HEK293 (cell line): ENCODE results near the gene PACRG.

ENCODE experiments used
- CTCF ChIA-PET: fragments of 350-600 bp; formaldehyde crosslinking; extraction: SDS; loops from one replicate; lab custom pipeline; 2021; ENCODE audit warnings: antibody characterized with exemption; lab: Yijun Ruan, JAX
- POLR2A ChIA-PET: fragments of 300-600 bp; formaldehyde crosslinking; extraction: SDS; loops from one replicate; lab custom pipeline; 2020; ENCODE audit warnings: antibody characterized with exemption, inconsistent platforms; lab: Yijun Ruan, JAX
- H3K27ac ChIP-seq: fragments of 200-500 bp; sonication (Bioruptor generic); 2 replicates; pipeline ENCODE4 v1.5.1; 2014; ENCODE audit warnings: low read depth, low read length, control low read depth, inconsistent platforms; ENCODE audit errors: extremely low read depth
- H3K36me3 ChIP-seq, 2 experiments: fragments of 200-500 bp in 1 of 2; sonication (Bioruptor generic) in 1 of 2; 1 replicate in 1 of 2; 2 replicates in 1 of 2; pipeline ENCODE4 v1.5.1; 2014 to 2017; ENCODE audit warnings: inconsistent platforms in 2 of 2, low read length in 2 of 2; ENCODE audit not compliant: control insufficient read depth in 2 of 2, insufficient read depth in 1 of 2
- H3K4me1 ChIP-seq: fragments of 200-500 bp; sonication (Bioruptor generic); 2 replicates; pipeline ENCODE4 v1.5.1; 2014; ENCODE audit warnings: mild to moderate bottlenecking, low read length, inconsistent platforms; ENCODE audit not compliant: control insufficient read depth, insufficient read depth
- H3K4me3 ChIP-seq: 2 replicates; pipeline ENCODE4 v1.5.1; 2011; ENCODE audit warnings: low read depth, mild to moderate bottlenecking, control low read depth, low read length, moderate library complexity
- H3K9me3 ChIP-seq: fragments of 200-500 bp; sonication (Bioruptor generic); 2 replicates; pipeline ENCODE4 v1.5.1; 2014; ENCODE audit warnings: low read depth, low read length, inconsistent platforms; ENCODE audit not compliant: control insufficient read depth, insufficient read depth
- BCL11A ChIP-seq: fragments of 450-650 bp; formaldehyde crosslinking; IDR thresholded peaks from 2 replicates; pipeline ENCODE4 v1.5.1; 2016; ENCODE audit warnings: low read depth, missing biosample characterization, missing genetic modification characterization
- GLIS1 ChIP-seq: fragments of 450-650 bp; formaldehyde crosslinking; IDR thresholded peaks from 2 replicates; pipeline ENCODE4 v1.5.1; 2016; ENCODE audit warnings: missing biosample characterization, missing genetic modification characterization
- HOXD13 ChIP-seq: sonication (generic); formaldehyde crosslinking; IDR thresholded peaks from 2 replicates; pipeline ENCODE4 v1.8.0; 2022; ENCODE audit warnings: missing genetic modification reagents, borderline replicate concordance
- ZNF10 ChIP-seq: fragments of 450-650 bp; formaldehyde crosslinking; IDR thresholded peaks from 2 replicates; pipeline ENCODE4 v1.5.1; 2017; ENCODE audit warnings: missing biosample characterization, missing genetic modification characterization
- ZNF155 ChIP-seq: fragments of 450-650 bp; formaldehyde crosslinking; IDR thresholded peaks from 2 replicates; pipeline ENCODE4 v1.5.1; 2016; ENCODE audit warnings: missing biosample characterization, missing genetic modification characterization
- ZNF214 ChIP-seq: fragments of 450-650 bp; formaldehyde crosslinking; IDR thresholded peaks from 2 replicates; pipeline ENCODE4 v1.5.1; 2017; ENCODE audit warnings: missing biosample characterization, mild to moderate bottlenecking, missing genetic modification characterization, borderline replicate concordance
- ZNF23 ChIP-seq: fragments of 450-650 bp; formaldehyde crosslinking; IDR thresholded peaks from 2 replicates; pipeline ENCODE4 v1.5.1; 2016; ENCODE audit warnings: missing biosample characterization, missing genetic modification characterization, borderline replicate concordance
- ZNF248 ChIP-seq: fragments of 450-650 bp; formaldehyde crosslinking; IDR thresholded peaks from 2 replicates; pipeline ENCODE4 v1.5.1; 2017; ENCODE audit warnings: missing biosample characterization, missing genetic modification characterization
- ZNF266 ChIP-seq: fragments of 450-650 bp; formaldehyde crosslinking; IDR thresholded peaks from 2 replicates; pipeline ENCODE4 v1.5.1; 2016; ENCODE audit warnings: missing biosample characterization, missing genetic modification characterization, low read depth
- ZNF48 ChIP-seq: fragments of 450-650 bp; formaldehyde crosslinking; IDR thresholded peaks from 2 replicates; pipeline ENCODE4 v1.5.1; 2016; ENCODE audit warnings: missing biosample characterization, missing genetic modification characterization
- ZNF488 ChIP-seq: fragments of 450-650 bp; formaldehyde crosslinking; IDR thresholded peaks from 2 replicates; pipeline ENCODE4 v1.5.1; 2016; ENCODE audit warnings: missing biosample characterization, missing genetic modification characterization
- ZNF530 ChIP-seq: fragments of 450-650 bp; formaldehyde crosslinking; IDR thresholded peaks from 2 replicates; pipeline ENCODE4 v1.5.1; 2016; ENCODE audit warnings: low read depth, missing biosample characterization, missing genetic modification characterization
- ZNF621 ChIP-seq: fragments of 450-650 bp; formaldehyde crosslinking; IDR thresholded peaks from 2 replicates; pipeline ENCODE4 v1.5.1; 2017; ENCODE audit warnings: missing biosample characterization, missing genetic modification characterization
- ZNF626 ChIP-seq: fragments of 450-650 bp; sonication (Bioruptor Pico); formaldehyde crosslinking; IDR thresholded peaks from 2 replicates; pipeline ENCODE4 v1.5.1; 2018; ENCODE audit warnings: missing biosample characterization, missing genetic modification characterization, inconsistent platforms
- ZNF776 ChIP-seq: fragments of 450-650 bp; formaldehyde crosslinking; IDR thresholded peaks from 2 replicates; pipeline ENCODE4 v1.5.0; 2017; ENCODE audit warnings: missing biosample characterization, missing genetic modification characterization, borderline replicate concordance
- TF ChIP-seq, protein P1 (sequence below): fragments of 450-650 bp; formaldehyde crosslinking; IDR thresholded peaks from 2 replicates; pipeline ENCODE4 v1.5.1; 2016; ENCODE audit warnings: missing biosample characterization, missing genetic modification characterization
- TF ChIP-seq, protein P2 (sequence below): fragments of 450-650 bp; formaldehyde crosslinking; IDR thresholded peaks from 2 replicates; pipeline ENCODE4 v1.5.1; 2016; ENCODE audit warnings: missing biosample characterization, missing genetic modification characterization
- TF ChIP-seq, protein P3 (sequence below): fragments of 450-650 bp; formaldehyde crosslinking; IDR thresholded peaks from 2 replicates; pipeline ENCODE4 v1.5.1; 2017; ENCODE audit warnings: missing biosample characterization, missing genetic modification characterization

The PACRG gene

DNA sequence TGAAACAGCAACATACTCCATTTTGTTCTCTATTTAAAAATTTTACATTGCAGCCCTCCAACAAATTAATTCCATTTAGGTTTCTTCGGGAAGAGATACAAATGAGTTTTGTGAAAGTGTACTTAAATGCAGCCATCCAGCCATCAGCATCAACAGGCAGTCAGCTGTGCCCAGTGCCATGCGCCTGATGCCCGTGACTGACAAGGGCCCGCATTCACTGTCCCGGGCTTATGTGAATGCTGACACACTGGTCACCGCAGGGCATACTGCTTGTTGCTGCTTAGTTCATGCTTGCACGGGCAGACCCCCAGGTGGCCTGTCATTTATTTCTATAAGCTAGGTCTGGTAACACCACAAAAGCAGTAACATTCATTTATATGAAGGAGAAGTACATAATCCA lies 461.8 kb downstream of the PACRG start:
- TF ChIP-seq ZNF488 (tag by site-specific recombination) (no peak), ZNF530 (tag by site-specific recombination) (no peak), ZNF155 (tag by site-specific recombination) (no peak), ZNF626 (tag by site-specific recombination) (no peak), HOXD13 (CRISPR knock-in tag) (no peak), ZNF23 (tag by site-specific recombination) (no peak), ZNF776 (no peak), ZNF621 (no peak), ZNF48 (tag by site-specific recombination) (no peak), ZNF266 (no peak)
- TF ChIP-seq, protein P1, sequence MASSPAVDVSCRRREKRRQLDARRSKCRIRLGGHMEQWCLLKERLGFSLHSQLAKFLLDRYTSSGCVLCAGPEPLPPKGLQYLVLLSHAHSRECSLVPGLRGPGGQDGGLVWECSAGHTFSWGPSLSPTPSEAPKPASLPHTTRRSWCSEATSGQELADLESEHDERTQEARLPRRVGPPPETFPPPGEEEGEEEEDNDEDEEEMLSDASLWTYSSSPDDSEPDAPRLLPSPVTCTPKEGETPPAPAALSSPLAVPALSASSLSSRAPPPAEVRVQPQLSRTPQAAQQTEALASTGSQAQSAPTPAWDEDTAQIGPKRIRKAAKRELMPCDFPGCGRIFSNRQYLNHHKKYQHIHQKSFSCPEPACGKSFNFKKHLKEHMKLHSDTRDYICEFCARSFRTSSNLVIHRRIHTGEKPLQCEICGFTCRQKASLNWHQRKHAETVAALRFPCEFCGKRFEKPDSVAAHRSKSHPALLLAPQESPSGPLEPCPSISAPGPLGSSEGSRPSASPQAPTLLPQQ (tag by site-specific recombination), result no peak
- TF ChIP-seq, protein P2, sequence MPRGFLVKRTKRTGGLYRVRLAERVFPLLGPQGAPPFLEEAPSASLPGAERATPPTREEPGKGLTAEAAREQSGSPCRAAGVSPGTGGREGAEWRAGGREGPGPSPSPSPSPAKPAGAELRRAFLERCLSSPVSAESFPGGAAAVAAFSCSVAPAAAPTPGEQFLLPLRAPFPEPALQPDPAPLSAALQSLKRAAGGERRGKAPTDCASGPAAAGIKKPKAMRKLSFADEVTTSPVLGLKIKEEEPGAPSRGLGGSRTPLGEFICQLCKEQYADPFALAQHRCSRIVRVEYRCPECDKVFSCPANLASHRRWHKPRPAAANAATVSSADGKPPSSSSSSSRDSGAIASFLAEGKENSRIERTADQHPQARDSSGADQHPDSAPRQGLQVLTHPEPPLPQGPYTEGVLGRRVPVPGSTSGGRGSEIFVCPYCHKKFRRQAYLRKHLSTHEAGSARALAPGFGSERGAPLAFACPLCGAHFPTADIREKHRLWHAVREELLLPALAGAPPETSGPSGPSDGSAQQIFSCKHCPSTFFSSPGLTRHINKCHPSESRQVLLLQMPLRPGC, result no peak
- no peak overlapping the region for H3K4me3 ChIP-seq
- no peaks in the 10 kb centered on the region for H3K36me3 ChIP-seq
- H3K4me1 ChIP-seq, result no peaks in the 10 kb centered on the region
- H3K9me3 ChIP-seq, result no peaks in the 10 kb centered on the region
- H3K27ac ChIP-seq, result no peak overlapping the region
- ChIA-PET CTCF (no interaction called here), POLR2A (interaction anchor here (0.6 kb wide), 1 partner anchor 68 kb away, joined by 3 read pairs; no protein-coding TSS in a partner anchor)

- H3K4me3 ChIP-seq, result no peak overlapping the region
- POLR2A ChIA-PET, result no interaction called here
Measured at GRCh38 chr6:163190786-163191185, 463.0 kb downstream of the PACRG start.

More at GRCh38 chr6:163190786-163191185, 463.0 kb downstream of the PACRG start:
- Histone ChIP-seq H3K36me3 (no peaks in the 10 kb centered on the region), H3K4me1 (no peaks in the 10 kb centered on the region)
- TF ChIP-seq BCL11A (tag by site-specific recombination) (no peak), ZNF248 (tag by site-specific recombination) (no peak), ZNF10 (tag by site-specific recombination) (no peak), ZNF214 (tag by site-specific recombination) (no peak), GLIS1 (tag by site-specific recombination) (no peak)
- TF ChIP-seq, protein P3, sequence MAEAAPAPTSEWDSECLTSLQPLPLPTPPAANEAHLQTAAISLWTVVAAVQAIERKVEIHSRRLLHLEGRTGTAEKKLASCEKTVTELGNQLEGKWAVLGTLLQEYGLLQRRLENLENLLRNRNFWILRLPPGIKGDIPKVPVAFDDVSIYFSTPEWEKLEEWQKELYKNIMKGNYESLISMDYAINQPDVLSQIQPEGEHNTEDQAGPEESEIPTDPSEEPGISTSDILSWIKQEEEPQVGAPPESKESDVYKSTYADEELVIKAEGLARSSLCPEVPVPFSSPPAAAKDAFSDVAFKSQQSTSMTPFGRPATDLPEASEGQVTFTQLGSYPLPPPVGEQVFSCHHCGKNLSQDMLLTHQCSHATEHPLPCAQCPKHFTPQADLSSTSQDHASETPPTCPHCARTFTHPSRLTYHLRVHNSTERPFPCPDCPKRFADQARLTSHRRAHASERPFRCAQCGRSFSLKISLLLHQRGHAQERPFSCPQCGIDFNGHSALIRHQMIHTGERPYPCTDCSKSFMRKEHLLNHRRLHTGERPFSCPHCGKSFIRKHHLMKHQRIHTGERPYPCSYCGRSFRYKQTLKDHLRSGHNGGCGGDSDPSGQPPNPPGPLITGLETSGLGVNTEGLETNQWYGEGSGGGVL (tag by site-specific recombination), result no peak
- TF ChIP-seq, all 188 proteins: peak for 0
- no peak overlapping the region for H3K27ac ChIP-seq
- CTCF ChIA-PET, result no interaction called here
- H3K9me3 ChIP-seq, result no peaks in the 10 kb centered on the region
